K562 (cell line): ENCODE data around the gene CAMK2D. TPM values are rescaled to one million over a fixed set of nuclear protein-coding genes. Genes with fewer than 3 reads are reported as not detected.

Experiments used
- ATAC-seq: fragments of 200-7000 bp; cut with Tn5 transposase; 3 replicates; pipeline ENCODE4 v1.9.1; 2020; ENCODE audit warnings: moderate library complexity
- BruUV-seq: library from RNA; stranded (reverse); fragments of 400-500 nt; replicated peaks from 2 replicates; lab custom pipeline; 2021; lab: Mats Ljungman, UMichigan
- CTCF ChIA-PET: fragments of 300-600 bp; formaldehyde crosslinking; extraction: SDS; loops from one replicate; lab custom pipeline; 2021; ENCODE audit warnings: low intra/inter-chr PET ratio; lab: Yijun Ruan, JAX
- POLR2A ChIA-PET: fragments of 300-600, 350-650 bp; sonication (Branson Sonifier 250); formaldehyde crosslinking; extraction: SDS; loops from one replicate; lab custom pipeline; 2021; ENCODE audit warnings: antibody characterized with exemption, inconsistent platforms; lab: Yijun Ruan, JAX
- DNase-seq, 4 experiments: peaks; one replicate each; pipeline versions ENCODE4 v3.0.0 to v3.0.0-alpha.2; 2011 to 2018; ENCODE audit warnings: low spot score in 3 of 4, mixed read lengths in 3 of 4; ENCODE audit errors: extremely low read depth in 1 of 4
- FAIRE-seq: peaks from 2 replicates; lab custom pipeline; 2011; peaks lifted over from hg19 to GRCh38; lab: Jason Lieb, UNC
- H2AFZ ChIP-seq: 2 replicates; pipeline ENCODE4 v1.6.0; 2011; ENCODE audit warnings: low read depth, low read length, control low read depth, inconsistent platforms
- H3K27ac ChIP-seq: fragments of 200-600 bp; 3 replicates; pipeline ENCODE4 v1.8.0; 2011; ENCODE audit warnings: low read depth, mild to moderate bottlenecking, control low read depth, inconsistent platforms, low read length, moderate library complexity, mixed read lengths; ENCODE audit errors: extremely low read depth
- H3K27me3 ChIP-seq, 2 experiments: fragments of 300-600 bp in 1 of 2; 2 replicates in 1 of 2; 3 replicates in 1 of 2; pipeline versions ENCODE4 v1.6.0 to v1.8.0; 2011; ENCODE audit warnings: inconsistent platforms in 2 of 2, low read length in 2 of 2, mild to moderate bottlenecking in 1 of 2, mixed read lengths in 1 of 2, moderate library complexity in 1 of 2; ENCODE audit not compliant: control insufficient read depth in 2 of 2, insufficient read depth in 2 of 2
- H3K36me3 ChIP-seq: fragments of 300-600 bp; 3 replicates; pipeline ENCODE4 v1.8.0; 2011; ENCODE audit warnings: mild to moderate bottlenecking, low read length, inconsistent platforms; ENCODE audit not compliant: control insufficient read depth, insufficient read depth
- H3K4me1 ChIP-seq, 2 experiments: fragments of 200-600 bp in 1 of 2; replicated peaks in 1 of 2; 2 replicates in 1 of 2; 3 replicates in 1 of 2; pipeline versions ENCODE4 v1.5.1 to v1.8.0; 2011; ENCODE audit warnings: inconsistent platforms in 2 of 2, low read length in 2 of 2, mild to moderate bottlenecking in 1 of 2, mixed read lengths in 1 of 2, moderate library complexity in 1 of 2; ENCODE audit not compliant: control insufficient read depth in 2 of 2, insufficient read depth in 2 of 2
- H3K4me2 ChIP-seq: 2 replicates; pipeline ENCODE4 v1.6.1; 2011; ENCODE audit warnings: low read length, control low read depth, inconsistent platforms, mixed read lengths; ENCODE audit not compliant: insufficient read depth
- H3K4me3 ChIP-seq: fragments of 200-600 bp; sonication (generic), shearing (Covaris generic); 2 replicates; pipeline ENCODE4 v1.5.1; 2016; ENCODE audit warnings: control low read depth, inconsistent platforms
- H3K79me2 ChIP-seq: fragments of 200-600 bp; 3 replicates; pipeline ENCODE4 v1.8.0; 2011; ENCODE audit warnings: low read length, inconsistent platforms; ENCODE audit not compliant: control insufficient read depth, insufficient read depth
- H3K9ac ChIP-seq, 2 experiments: 2 replicates each; pipeline versions ENCODE4 v1.6.0 to v1.6.1; 2011; ENCODE audit warnings: low read depth in 2 of 2, low read length in 2 of 2, control low read depth in 1 of 2, inconsistent platforms in 1 of 2, mild to moderate bottlenecking in 1 of 2, mixed read lengths in 1 of 2; ENCODE audit not compliant: insufficient read depth in 1 of 2
- H3K9me1 ChIP-seq: one replicate; pipeline ENCODE4 v1.6.0; 2011; ENCODE audit warnings: inconsistent platforms, mild to moderate bottlenecking, low read length, moderate library complexity; ENCODE audit not compliant: control insufficient read depth, insufficient read depth
- H3K9me3 ChIP-seq: replicated peaks from 2 replicates; pipeline ENCODE4 v1.5.1; 2011; ENCODE audit warnings: low read depth, low read length, inconsistent platforms; ENCODE audit not compliant: control insufficient read depth, insufficient read depth
- H4K20me1 ChIP-seq: replicated peaks from 2 replicates; pipeline ENCODE4 v1.6.1; 2011; ENCODE audit warnings: low read length, inconsistent platforms, mixed read lengths; ENCODE audit not compliant: control insufficient read depth, insufficient read depth
- CBX1 ChIP-seq: sonication (generic); IDR thresholded peaks from 2 replicates; pipeline ENCODE4 v1.6.1; 2016; ENCODE audit warnings: antibody characterized with exemption, low read depth, mild to moderate bottlenecking
- EP400 ChIP-seq: fragments of 450-650 bp; IDR thresholded peaks from 2 replicates; pipeline ENCODE4 v1.6.1; 2017; ENCODE audit warnings: antibody characterized with exemption, mild to moderate bottlenecking, moderate library complexity
- ETV5 ChIP-seq: sonication (generic); formaldehyde crosslinking; IDR thresholded peaks from 2 replicates; pipeline ENCODE4 v1.4.0; 2020; ENCODE audit warnings: low read depth, mild to moderate bottlenecking, missing genetic modification reagents
- GMEB1 ChIP-seq: fragments of 250-450 bp; sonication (Bioruptor Pico); IDR thresholded peaks from 2 replicates; pipeline ENCODE4 v1.4.0; 2020; ENCODE audit warnings: mild to moderate bottlenecking
- POLR2AphosphoS2 ChIP-seq: IDR thresholded peaks from 2 replicates; pipeline ENCODE4 v1.6.1; 2012; ENCODE audit warnings: low read length, improper control_type of control experiment
- SMAD3 ChIP-seq: fragments of 450-650 bp; formaldehyde crosslinking; conservative IDR thresholded peaks from 2 replicates; pipeline ENCODE4 v1.4.0; 2020; ENCODE audit warnings: mild to moderate bottlenecking
- SRSF1 ChIP-seq: fragments of 200-400 bp; formaldehyde crosslinking; IDR thresholded peaks from 2 replicates; pipeline ENCODE4 v1.6.1; 2017; ENCODE audit warnings: mild to moderate bottlenecking, low read depth, low read length, moderate library complexity
- ZNF696 ChIP-seq: fragments of 250-450 bp; sonication (Bioruptor Pico); conservative IDR thresholded peaks from 2 replicates; pipeline ENCODE4 v1.4.0; 2020; ENCODE audit warnings: mild to moderate bottlenecking, moderate library complexity
- ZNF766 ChIP-seq: fragments of 200-800 bp; sonication (Bioruptor generic); conservative IDR thresholded peaks from 2 replicates; pipeline ENCODE4 v1.6.1; 2016; ENCODE audit warnings: missing genetic modification characterization, missing compliant biosample characterization
- ZNF77 ChIP-seq: fragments of 250-450 bp; sonication (Bioruptor Pico); IDR thresholded peaks from 2 replicates; pipeline ENCODE4 v1.5.0; 2020
- WGBS: fragments of 100-300 bp; shearing (Covaris generic); methylation state at CpG from one replicate; pipeline ENCODE4 v1.1.6; 2016; ENCODE audit warnings: low coverage, mixed read lengths; ENCODE audit not compliant: insufficient coverage; ENCODE audit errors: missing lambda C conversion rate; 5-methylcytosine and 5-hydroxymethylcytosine counted together
- in situ Hi-C: fragments of 300-500 bp; cut with MboI; formaldehyde crosslinking; loops from 4 replicates; pipeline ENCODE4 v1.15.0; 2018; ENCODE audit warnings: inconsistent platforms, mixed read lengths
- intact Hi-C: fragments of 100-400 bp; cut with micrococcal nuclease; formaldehyde crosslinking; loops from 2 replicates; pipeline ENCODE4 v1.14.2; 2022
- polyA plus RNA-seq, 8 experiments: library from polyadenylated mRNA; depleted of rRNA in 4 of 8; stranded (reverse) in 5 of 8; unstranded in 3 of 8; fragments of >200 nt; fragmentation: Nextera tagmentation in 2 of 8; fragmentation: Illumina TruSeq in 1 of 8; extraction: Ambion mirVana in 2 of 8; extraction: Trizol in 1 of 8; gene quantifications; 2 replicates each; pipeline versions ENCODE4 v1.2.1 to v1.2.3, GENCODE V29; 2011 to 2014; ENCODE audit warnings: inconsistent platforms in 1 of 8, missing spikeins in 1 of 8
- total RNA-seq, 7 experiments: library from RNA; depleted of rRNA in 6 of 7; stranded (reverse); fragments of >200 nt in 6 of 7; fragmentation: Illumina TruSeq in 2 of 7; extraction: Trizol in 2 of 7; gene quantifications; 2 replicates each; pipeline versions ENCODE4 v1.2.1 to v1.2.3, GENCODE V29; 2011 to 2021; ENCODE audit warnings: low replicate concordance in 1 of 7
- TF ChIP-seq, protein P1 (sequence below): sonication (generic); formaldehyde crosslinking; IDR thresholded peaks from 2 replicates; pipeline ENCODE4 v1.8.0; 2022; ENCODE audit warnings: mild to moderate bottlenecking, missing genetic modification reagents

The CAMK2D gene
- total and polyA plus RNA-seq, 9 of the 15 experiments (the other 6 are each of a cell fraction or from before 2014, with no cell fraction given), result 0.01 to 0.33 (median 0.04) TPM; not detected in 2

GRCh38 chr4:113537628-113538027, 223.9 kb downstream of the CAMK2D start:
- Histone ChIP-seq H3K9me1 (no peaks in the 10 kb centered on the region), H2AFZ (no peak overlapping the region), H3K4me1 (no peaks in the 10 kb centered on the region), H3K79me2 (no peaks in the 10 kb centered on the region), H4K20me1 (no peaks in the 10 kb centered on the region), H3K4me3 (no peak overlapping the region), H3K36me3 (no peaks in the 10 kb centered on the region), H3K9me3 (no peaks in the 10 kb centered on the region), H3K27me3 (no peaks in the 10 kb centered on the region), H3K27ac (no peak overlapping the region), H3K4me2 (no peak overlapping the region), H3K9ac (no peak overlapping the region)
- WGBS, result 4% methylated on average over 1 of the region's 1 CpG
- DNase-seq (no peak), FAIRE-seq (no peak), ATAC-seq (no peak)
- ChIA-PET CTCF (no interaction called here), POLR2A (interaction anchor here (0.6 kb wide), 1 partner anchor 10 kb away, joined by 3 read pairs; no protein-coding TSS in a partner anchor)
- TF ChIP-seq POLR2AphosphoS2 (no peak), EP400 (no peak)
- intact Hi-C loops (no loop called here), in situ Hi-C loops (no loop called here)
- BruUV-seq, result no TSS peak

GRCh38 chr4:113537203-113537602, 224.3 kb downstream of the CAMK2D start:
- H3K79me2 ChIP-seq, result no peaks in the 10 kb centered on the region
- H3K9me3 ChIP-seq, result no peaks in the 10 kb centered on the region
- in situ Hi-C loops, result no loop called here
- no peaks in the 10 kb centered on the region for H4K20me1 ChIP-seq
- H3K4me2 ChIP-seq, result no peak overlapping the region
- H3K36me3 ChIP-seq, result no peaks in the 10 kb centered on the region
- no TSS peak for BruUV-seq
- 0% methylated on average over 2 of the region's 2 CpGs for WGBS
- ChIA-PET CTCF (no interaction called here), POLR2A (interaction anchor here (0.6 kb wide), 1 partner anchor 11 kb away, joined by 3 read pairs; no protein-coding TSS in a partner anchor)
- H3K4me3 ChIP-seq, result no peak overlapping the region
- DNase-seq (no peak), ATAC-seq (no peak), FAIRE-seq (no peak)
- H3K9ac ChIP-seq, result no peak overlapping the region
- no peak overlapping the region for H3K27ac ChIP-seq
- H3K9me1 ChIP-seq, result no peaks in the 10 kb centered on the region
- no peak overlapping the region for H2AFZ ChIP-seq
- H3K4me1 ChIP-seq, result no peaks in the 10 kb centered on the region
- no peaks in the 10 kb centered on the region for H3K27me3 ChIP-seq
- intact Hi-C loops, result no loop called here
- TF ChIP-seq ZNF77 (CRISPR knock-in tag) (no peak), SRSF1 (no peak), ZNF696 (CRISPR knock-in tag) (no peak), GMEB1 (CRISPR knock-in tag) (no peak), ZNF766 (CRISPR knock-in tag) (no peak), CBX1 (no peak), SMAD3 (no peak), ETV5 (CRISPR knock-in tag) (no peak)
- TF ChIP-seq, protein P1, sequence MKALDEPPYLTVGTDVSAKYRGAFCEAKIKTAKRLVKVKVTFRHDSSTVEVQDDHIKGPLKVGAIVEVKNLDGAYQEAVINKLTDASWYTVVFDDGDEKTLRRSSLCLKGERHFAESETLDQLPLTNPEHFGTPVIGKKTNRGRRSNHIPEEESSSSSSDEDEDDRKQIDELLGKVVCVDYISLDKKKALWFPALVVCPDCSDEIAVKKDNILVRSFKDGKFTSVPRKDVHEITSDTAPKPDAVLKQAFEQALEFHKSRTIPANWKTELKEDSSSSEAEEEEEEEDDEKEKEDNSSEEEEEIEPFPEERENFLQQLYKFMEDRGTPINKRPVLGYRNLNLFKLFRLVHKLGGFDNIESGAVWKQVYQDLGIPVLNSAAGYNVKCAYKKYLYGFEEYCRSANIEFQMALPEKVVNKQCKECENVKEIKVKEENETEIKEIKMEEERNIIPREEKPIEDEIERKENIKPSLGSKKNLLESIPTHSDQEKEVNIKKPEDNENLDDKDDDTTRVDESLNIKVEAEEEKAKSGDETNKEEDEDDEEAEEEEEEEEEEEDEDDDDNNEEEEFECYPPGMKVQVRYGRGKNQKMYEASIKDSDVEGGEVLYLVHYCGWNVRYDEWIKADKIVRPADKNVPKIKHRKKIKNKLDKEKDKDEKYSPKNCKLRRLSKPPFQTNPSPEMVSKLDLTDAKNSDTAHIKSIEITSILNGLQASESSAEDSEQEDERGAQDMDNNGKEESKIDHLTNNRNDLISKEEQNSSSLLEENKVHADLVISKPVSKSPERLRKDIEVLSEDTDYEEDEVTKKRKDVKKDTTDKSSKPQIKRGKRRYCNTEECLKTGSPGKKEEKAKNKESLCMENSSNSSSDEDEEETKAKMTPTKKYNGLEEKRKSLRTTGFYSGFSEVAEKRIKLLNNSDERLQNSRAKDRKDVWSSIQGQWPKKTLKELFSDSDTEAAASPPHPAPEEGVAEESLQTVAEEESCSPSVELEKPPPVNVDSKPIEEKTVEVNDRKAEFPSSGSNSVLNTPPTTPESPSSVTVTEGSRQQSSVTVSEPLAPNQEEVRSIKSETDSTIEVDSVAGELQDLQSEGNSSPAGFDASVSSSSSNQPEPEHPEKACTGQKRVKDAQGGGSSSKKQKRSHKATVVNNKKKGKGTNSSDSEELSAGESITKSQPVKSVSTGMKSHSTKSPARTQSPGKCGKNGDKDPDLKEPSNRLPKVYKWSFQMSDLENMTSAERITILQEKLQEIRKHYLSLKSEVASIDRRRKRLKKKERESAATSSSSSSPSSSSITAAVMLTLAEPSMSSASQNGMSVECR (CRISPR knock-in tag), result no peak
